Thyroid gland (tissue), 4 donors: ENCODE data around the gene CRYL1.

ENCODE experiments used
- CTCF ChIP-seq, 6 experiments: fragments of 200-600 bp in 3 of 6; fragments of 450-650 bp in 3 of 6; sonication (generic) in 3 of 6; IDR thresholded peaks; one replicate each; pipeline ENCODE4 v1.5.1; 2016 to 2019; ENCODE audit warnings: antibody characterized with exemption in 6 of 6, mild to moderate bottlenecking in 2 of 6, inconsistent platforms in 1 of 6, moderate library complexity in 1 of 6
- POLR2A ChIP-seq, 2 donors: fragments of 450-650 bp; IDR thresholded peaks; one replicate each; pipeline ENCODE4 v1.6.1; 2017; ENCODE audit warnings: antibody characterized with exemption in 2 of 2, mild to moderate bottlenecking in 2 of 2, moderate library complexity in 1 of 2

- TF ChIP-seq CTCF (IDR thresholded peaks at IDR 0.05) (no peak), POLR2A (IDR thresholded peaks at IDR 0.05) (no peak)
These were observed 132.1 kb downstream of the CRYL1 start for GRCh38 chr13:20393273-20394168.
